Fibroblast of villous mesenchyme (primary cell): Measurements from ENCODE around the gene MCCC2. TPM values are rescaled to one million over a fixed set of nuclear protein-coding genes. Genes with fewer than 3 reads are reported as not detected.

Source experiments
- DNase-seq: peaks from one replicate; pipeline ENCODE4 v3.0.0-alpha.2; 2010; ENCODE audit warnings: low read depth
- H3K4me3 ChIP-seq: 2 replicates; pipeline ENCODE4 v1.5.1; 2011; ENCODE audit warnings: low read depth, mild to moderate bottlenecking, low read length
- CTCF ChIP-seq: IDR thresholded peaks from 2 replicates; pipeline ENCODE4 v1.5.1; 2012; ENCODE audit warnings: low read depth, mild to moderate bottlenecking, low read length; ENCODE audit not compliant: insufficient read depth
- small RNA-seq: library from RNA; depleted of rRNA; stranded (forward); fragments of <200 nt; gene quantifications from one replicate; pipeline ENCODE3, GENCODE V24; 2012
- total RNA-seq: library from RNA; depleted of rRNA; stranded (reverse); fragments of >200 nt; gene quantifications from 2 replicates; pipeline ENCODE4 v1.2.3, GENCODE V29; 2012

Gene MCCC2
- total RNA-seq, 1 donor, result 25.9 TPM

GRCh38 chr5:71705421-71705820 lies 118.3 kb downstream of the MCCC2 start:
- no peak overlapping the region for H3K4me3 ChIP-seq
- no peak for DNase-seq
- TF ChIP-seq CTCF, result no peak

DNA sequence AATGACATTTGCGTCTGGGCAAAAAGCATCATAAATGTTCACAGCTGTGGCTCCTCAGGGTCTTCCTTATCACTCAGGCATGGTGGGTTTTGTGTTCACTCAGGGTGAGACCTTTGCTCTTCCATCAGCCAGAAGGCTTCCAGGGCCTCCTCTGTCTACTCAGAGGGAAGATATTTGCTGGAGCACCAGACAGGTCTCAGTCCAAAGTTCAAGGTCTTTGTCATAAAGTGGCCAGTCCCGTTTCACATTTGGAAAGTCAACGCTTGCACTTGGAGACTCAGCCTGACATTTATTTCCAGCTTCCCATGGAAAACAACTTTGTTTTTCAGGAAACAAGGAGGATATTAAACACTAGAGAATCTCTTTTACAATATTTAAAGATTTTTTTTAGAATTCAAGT lies 119.8 kb downstream of the MCCC2 start:
- no peak overlapping the region for H3K4me3 ChIP-seq
- DNase-seq, result no peak

More for the DNA sequence above, 119.8 kb downstream of the MCCC2 start:
- TF ChIP-seq CTCF, result no peak

Small RNA genes within 50 kb of the gene (small RNA-seq; reads per million reads assigned to genes)
- not detected for gene HMGN1P12

Other genes with a start within 250 kb of the MCCC2 start
- 22.5 and 28.5 TPM in 2 replicates for gene BDP1, start 131.7 kb upstream of the MCCC2 start, total RNA-seq
- gene CARTPT, start 131.9 kb downstream of the MCCC2 start, total RNA-seq, result not detected in 2 replicates